HepG2 (cell line): ENCODE results near the gene ABCB9. TPM values are rescaled to one million over a fixed set of nuclear protein-coding genes. Genes with fewer than 3 reads are reported as not detected.

Experiments
- ATAC-seq: fragments of 200-7000 bp; cut with Tn5 transposase; 3 replicates; pipeline ENCODE4 v1.9.1; 2020; ENCODE audit warnings: mild to moderate bottlenecking, moderate library complexity
- BruUV-seq: library from RNA; stranded (reverse); fragments of 400-500 nt; replicated peaks from 2 replicates; lab custom pipeline; 2021; lab: Mats Ljungman, UMichigan
- CTCF ChIA-PET: fragments of 300-600 bp; formaldehyde crosslinking; extraction: SDS; loops from one replicate; lab custom pipeline; 2021; ENCODE audit warnings: low total read pairs, inconsistent platforms, low intra/inter-chr PET ratio; lab: Yijun Ruan, JAX
- POLR2A ChIA-PET: fragments of 350-600 bp; sonication (Branson Sonifier 250); formaldehyde crosslinking; loops from one replicate; lab custom pipeline; 2020; ENCODE audit warnings: antibody characterized with exemption, inconsistent platforms; lab: Yijun Ruan, JAX
- DNase-seq: peaks from one replicate; pipeline ENCODE4 v3.0.0-alpha.2; 2015; ENCODE audit warnings: low spot score
- FAIRE-seq: peaks from 3 replicates; lab custom pipeline; 2011; peaks lifted over from hg19 to GRCh38; lab: Jason Lieb, UNC
- H2AFZ ChIP-seq: one replicate; pipeline ENCODE4 v1.6.1; 2011; ENCODE audit warnings: low read length, inconsistent platforms
- H3K27ac ChIP-seq: fragments of 300-600 bp; 3 replicates; pipeline ENCODE4 v1.8.0; 2011; ENCODE audit warnings: mixed run types, mild to moderate bottlenecking, mixed read lengths, low read length, inconsistent platforms; ENCODE audit not compliant: insufficient read depth; ENCODE audit errors: extremely low read length
- H3K27me3 ChIP-seq, 2 experiments: fragments of 200-600 bp in 1 of 2; 2 replicates in 1 of 2; 3 replicates in 1 of 2; pipeline versions ENCODE4 v1.6.0 to v1.8.0; 2011; ENCODE audit warnings: low read length in 2 of 2, mild to moderate bottlenecking in 2 of 2, moderate library complexity in 2 of 2, inconsistent platforms in 1 of 2; ENCODE audit not compliant: insufficient read depth in 2 of 2, control insufficient read depth in 1 of 2
- H3K36me3 ChIP-seq, 2 experiments: fragments of 200-600 bp in 1 of 2; replicated peaks in 1 of 2; 2 replicates in 1 of 2; 3 replicates in 1 of 2; pipeline versions ENCODE4 v1.5.1 to v1.8.0; 2011; ENCODE audit warnings: low read length in 2 of 2, inconsistent platforms in 1 of 2; ENCODE audit not compliant: insufficient read depth in 2 of 2, control insufficient read depth in 1 of 2
- H3K4me1 ChIP-seq: 2 replicates; pipeline ENCODE4 v1.5.1; 2012; ENCODE audit warnings: low read length, inconsistent platforms; ENCODE audit not compliant: insufficient read depth
- H3K4me2 ChIP-seq: 2 replicates; pipeline ENCODE4 v1.6.0; 2011; ENCODE audit warnings: low read depth, low read length, inconsistent platforms
- H3K4me3 ChIP-seq, 3 experiments: fragments of 200-600 bp in 1 of 3; sonication (generic), shearing (Covaris generic) in 1 of 3; replicated peaks in 1 of 3; 2 replicates each; pipeline ENCODE4 v1.5.1; 2011 to 2016; ENCODE audit warnings: low read length in 3 of 3, inconsistent platforms in 2 of 3, low read depth in 2 of 3, mild to moderate bottlenecking in 2 of 3, control low read depth in 1 of 3, mixed read lengths in 1 of 3; ENCODE audit not compliant: insufficient read depth in 1 of 3
- H3K79me2 ChIP-seq: one replicate; pipeline ENCODE4 v1.6.1; 2011; ENCODE audit warnings: low read length, inconsistent platforms; ENCODE audit not compliant: insufficient read depth
- H3K9ac ChIP-seq: 2 replicates; pipeline ENCODE4 v1.6.0; 2011; ENCODE audit warnings: mild to moderate bottlenecking, low read depth, low read length, inconsistent platforms; ENCODE audit not compliant: insufficient read depth
- H3K9me3 ChIP-seq: 2 replicates; pipeline ENCODE4 v1.5.1; 2012; ENCODE audit warnings: mild to moderate bottlenecking, low read length
- H4K20me1 ChIP-seq: 2 replicates; pipeline ENCODE4 v1.6.0; 2011; ENCODE audit warnings: inconsistent platforms, mild to moderate bottlenecking, low read length, moderate library complexity; ENCODE audit not compliant: insufficient read depth
- HOXA7 ChIP-seq: sonication (generic); formaldehyde crosslinking; IDR thresholded peaks from 2 replicates; pipeline ENCODE4 v1.8.1; 2022; ENCODE audit warnings: mild to moderate bottlenecking, missing genetic modification reagents, moderate library complexity
- MBNL3 ChIP-seq: fragments of 250-450 bp; sonication (Bioruptor Pico); conservative IDR thresholded peaks from 2 replicates; pipeline ENCODE4 v1.8.0; 2022; ENCODE audit warnings: mild to moderate bottlenecking, inconsistent platforms
- NAIF1 ChIP-seq: sonication (generic); formaldehyde crosslinking; IDR thresholded peaks from 2 replicates; pipeline ENCODE4 v1.5.0; 2020; ENCODE audit warnings: mild to moderate bottlenecking, missing genetic modification reagents, borderline replicate concordance
- XRCC5 ChIP-seq: fragments of 200-400 bp; formaldehyde crosslinking; optimal IDR thresholded peaks from 2 replicates; pipeline ENCODE3; 2017; ENCODE audit warnings: mild to moderate bottlenecking, low read length
- ZKSCAN8 ChIP-seq: IDR thresholded peaks from 2 replicates; pipeline ENCODE4 v1.6.1; 2016; ENCODE audit warnings: borderline replicate concordance, missing genetic modification reagents, missing compliant biosample characterization
- ZNF232 ChIP-seq: sonication (generic); formaldehyde crosslinking; IDR thresholded peaks from 2 replicates; pipeline ENCODE4 v1.4.0; 2020; ENCODE audit warnings: missing genetic modification reagents, borderline replicate concordance
- ZNF660 ChIP-seq: sonication (generic); formaldehyde crosslinking; IDR thresholded peaks from 2 replicates; pipeline ENCODE4 v1.5.1; 2020; ENCODE audit warnings: mild to moderate bottlenecking, low read depth, missing genetic modification reagents, borderline replicate concordance
- ZNF777 ChIP-seq: sonication (generic); formaldehyde crosslinking; IDR thresholded peaks from 2 replicates; pipeline ENCODE4 v1.4.0; 2020; ENCODE audit warnings: missing genetic modification reagents
- WGBS: methylation state at CpG from one replicate; pipeline ENCODE4 v1.1.6; 2017; ENCODE audit warnings: low lambda C conversion rate; 5-methylcytosine and 5-hydroxymethylcytosine counted together
- in situ Hi-C: cut with HindIII; loops from 2 replicates; pipeline ENCODE4 v1.10.0; 2017; ENCODE audit warnings: low pct_unique_long_range_greater_than_20kb; ENCODE audit not compliant: extremely low pct_ligation_motif_present
- intact Hi-C: fragments of 100-400 bp; cut with micrococcal nuclease; formaldehyde crosslinking; loops from one replicate; pipeline ENCODE4 v1.10.0; 2022; ENCODE audit not compliant: unreplicated experiment
- polyA plus RNA-seq, 8 experiments: library from polyadenylated mRNA; depleted of rRNA in 3 of 8; stranded (reverse) in 7 of 8; unstranded in 1 of 8; fragments of >200 nt; fragmentation: Illumina TruSeq in 4 of 8; extraction: Trizol in 4 of 8; gene quantifications; 2 replicates each; pipeline versions ENCODE4 v1.2.1 to v1.2.3, GENCODE V29; 2011 to 2016; ENCODE audit warnings: low read depth in 4 of 8, missing spikeins in 1 of 8, mixed read lengths in 1 of 8; ENCODE audit not compliant: insufficient read depth in 1 of 8
- total RNA-seq, 5 experiments: library from RNA; depleted of rRNA; stranded (reverse); fragments of >200 nt; fragmentation: Illumina TruSeq; extraction: Trizol; gene quantifications; 2 replicates each; pipeline ENCODE4 v1.2.3, GENCODE V29; 2016; ENCODE audit warnings: low read depth in 1 of 5
- TF ChIP-seq, protein P1 (sequence below): sonication (generic); formaldehyde crosslinking; IDR thresholded peaks from 2 replicates; pipeline ENCODE4 v1.5.0; 2020; ENCODE audit warnings: missing genetic modification reagents
- TF ChIP-seq, protein P2 (sequence below): IDR thresholded peaks from 2 replicates; pipeline ENCODE4 v1.6.1; 2016; ENCODE audit warnings: low read depth, borderline replicate concordance
- TF ChIP-seq, protein P3 (sequence below), 2 experiments: fragments of 450-650 bp in 1 of 2; sonication (generic) in 1 of 2; formaldehyde crosslinking; IDR thresholded peaks; 2 replicates each; pipeline versions ENCODE4 v1.5.0 to v1.8.0; 2020 to 2022; ENCODE audit warnings: mild to moderate bottlenecking in 1 of 2, missing genetic modification reagents in 1 of 2
- TF ChIP-seq, protein P4 (sequence below): sonication (generic); formaldehyde crosslinking; IDR thresholded peaks from 2 replicates; pipeline ENCODE4 v1.5.0; 2020; ENCODE audit warnings: mild to moderate bottlenecking, low read depth, missing genetic modification reagents, borderline replicate concordance

Gene ABCB9
- total and polyA plus RNA-seq, 2 of the 13 experiments (the other 11 are each of a cell fraction or from before 2014, with no cell fraction given), result 5.1 to 6.0 TPM

DNA sequence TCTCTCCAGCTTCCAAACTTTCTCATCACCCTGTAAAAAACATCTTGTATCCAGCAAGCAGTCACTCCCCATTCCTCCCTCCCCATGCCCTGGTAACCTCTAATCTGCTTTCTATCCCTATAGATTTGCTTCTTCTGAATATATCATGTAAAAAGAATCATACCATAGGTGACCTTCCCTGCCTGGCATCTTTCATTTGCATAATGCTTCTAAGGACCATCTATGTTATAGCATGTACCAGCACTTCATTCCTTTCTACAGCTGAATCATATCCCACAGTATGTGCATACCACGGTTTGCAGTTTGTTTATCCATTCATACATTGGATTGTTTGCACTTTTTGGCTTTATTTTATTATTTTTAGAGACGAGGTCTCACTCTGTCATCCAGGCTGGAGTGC is 47.4 kb downstream of the ABCB9 start:
- DNase-seq, result no peak
- in situ Hi-C loops, result no loop called here
- TF ChIP-seq XRCC5, result no peak
- TF ChIP-seq ZKSCAN8 (CRISPR knock-in tag), result no peak
- no peak for TF ChIP-seq ZNF777
- TF ChIP-seq ZNF232 (CRISPR knock-in tag), result no peak
- TF ChIP-seq MBNL3 (CRISPR knock-in tag), result no peak
- TF ChIP-seq, protein P1, sequence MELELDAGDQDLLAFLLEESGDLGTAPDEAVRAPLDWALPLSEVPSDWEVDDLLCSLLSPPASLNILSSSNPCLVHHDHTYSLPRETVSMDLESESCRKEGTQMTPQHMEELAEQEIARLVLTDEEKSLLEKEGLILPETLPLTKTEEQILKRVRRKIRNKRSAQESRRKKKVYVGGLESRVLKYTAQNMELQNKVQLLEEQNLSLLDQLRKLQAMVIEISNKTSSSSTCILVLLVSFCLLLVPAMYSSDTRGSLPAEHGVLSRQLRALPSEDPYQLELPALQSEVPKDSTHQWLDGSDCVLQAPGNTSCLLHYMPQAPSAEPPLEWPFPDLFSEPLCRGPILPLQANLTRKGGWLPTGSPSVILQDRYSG (CRISPR knock-in tag), result no peak
- TF ChIP-seq, protein P2, sequence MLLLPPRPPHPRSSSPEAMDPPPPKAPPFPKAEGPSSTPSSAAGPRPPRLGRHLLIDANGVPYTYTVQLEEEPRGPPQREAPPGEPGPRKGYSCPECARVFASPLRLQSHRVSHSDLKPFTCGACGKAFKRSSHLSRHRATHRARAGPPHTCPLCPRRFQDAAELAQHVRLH (CRISPR knock-in tag), result no peak
- TF ChIP-seq, protein P3, sequence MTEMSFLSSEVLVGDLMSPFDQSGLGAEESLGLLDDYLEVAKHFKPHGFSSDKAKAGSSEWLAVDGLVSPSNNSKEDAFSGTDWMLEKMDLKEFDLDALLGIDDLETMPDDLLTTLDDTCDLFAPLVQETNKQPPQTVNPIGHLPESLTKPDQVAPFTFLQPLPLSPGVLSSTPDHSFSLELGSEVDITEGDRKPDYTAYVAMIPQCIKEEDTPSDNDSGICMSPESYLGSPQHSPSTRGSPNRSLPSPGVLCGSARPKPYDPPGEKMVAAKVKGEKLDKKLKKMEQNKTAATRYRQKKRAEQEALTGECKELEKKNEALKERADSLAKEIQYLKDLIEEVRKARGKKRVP (CRISPR knock-in tag; IDR thresholded peaks at IDR 0.05), result no peak
- TF ChIP-seq HOXA7 (CRISPR knock-in tag), result no peak
- TF ChIP-seq, protein P4, sequence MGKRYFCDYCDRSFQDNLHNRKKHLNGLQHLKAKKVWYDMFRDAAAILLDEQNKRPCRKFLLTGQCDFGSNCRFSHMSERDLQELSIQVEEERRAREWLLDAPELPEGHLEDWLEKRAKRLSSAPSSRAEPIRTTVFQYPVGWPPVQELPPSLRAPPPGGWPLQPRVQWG, result no peak
- no peak for TF ChIP-seq NAIF1 (CRISPR knock-in tag)
- no peak for TF ChIP-seq ZNF660 (CRISPR knock-in tag)
- H3K36me3 ChIP-seq, result no peaks in the 10 kb centered on the region
- no peak overlapping the region for H2AFZ ChIP-seq
- BruUV-seq, result no TSS peak
- H3K27ac ChIP-seq, result no peak overlapping the region
- peaks cover 19% of the 10 kb centered on the region for H3K4me1 ChIP-seq
- H3K4me2 ChIP-seq, result no peak overlapping the region
- H4K20me1 ChIP-seq, result no peaks in the 10 kb centered on the region
- FAIRE-seq, result no peak
- no peaks in the 10 kb centered on the region for H3K27me3 ChIP-seq
- ChIA-PET POLR2A (no interaction called here), CTCF (no interaction called here)
- H3K4me3 ChIP-seq, result no peak overlapping the region
- H3K9me3 ChIP-seq, result no peaks in the 10 kb centered on the region
- no peaks in the 10 kb centered on the region for H3K79me2 ChIP-seq
- intact Hi-C loops, result no loop called here
- H3K9ac ChIP-seq, result no peak overlapping the region
- WGBS, result 45% methylated on average over 2 of the region's 2 CpGs
- ATAC-seq, result no peak
